LNCAP (cell line): Measurements from ENCODE around the gene MEPCE.
A peak's percentile ranks its signal among the peaks of the same experiment; 100 is the strongest.

ENCODE experiments used
- TF ChIP-seq, protein P1 (sequence below): fragments of 450-650 bp; IDR thresholded peaks from 2 replicates; pipeline ENCODE4 v1.5.1; 2017; ENCODE audit warnings: mild to moderate bottlenecking

MEPCE gene

DNA sequence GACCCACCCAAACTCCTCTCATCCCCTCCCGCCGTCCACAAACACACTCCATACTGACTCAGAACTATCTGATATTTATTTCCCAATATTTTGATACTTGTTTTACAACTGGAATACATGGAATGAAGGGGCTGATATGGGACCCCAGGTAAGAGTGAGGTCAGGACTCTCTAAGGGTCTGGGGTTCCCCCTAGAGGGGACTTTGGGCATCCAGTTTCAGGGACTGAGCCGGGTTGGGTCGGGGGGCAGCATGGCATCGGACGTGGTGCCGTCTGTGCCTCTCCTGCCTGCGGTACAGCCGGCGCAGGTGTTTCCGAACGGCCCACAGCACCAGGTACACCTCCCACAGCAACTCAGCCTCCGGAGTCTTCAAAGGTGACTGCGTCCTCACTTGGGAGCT is 26.9 kb downstream of the MEPCE start:
- TF ChIP-seq, protein P1, sequence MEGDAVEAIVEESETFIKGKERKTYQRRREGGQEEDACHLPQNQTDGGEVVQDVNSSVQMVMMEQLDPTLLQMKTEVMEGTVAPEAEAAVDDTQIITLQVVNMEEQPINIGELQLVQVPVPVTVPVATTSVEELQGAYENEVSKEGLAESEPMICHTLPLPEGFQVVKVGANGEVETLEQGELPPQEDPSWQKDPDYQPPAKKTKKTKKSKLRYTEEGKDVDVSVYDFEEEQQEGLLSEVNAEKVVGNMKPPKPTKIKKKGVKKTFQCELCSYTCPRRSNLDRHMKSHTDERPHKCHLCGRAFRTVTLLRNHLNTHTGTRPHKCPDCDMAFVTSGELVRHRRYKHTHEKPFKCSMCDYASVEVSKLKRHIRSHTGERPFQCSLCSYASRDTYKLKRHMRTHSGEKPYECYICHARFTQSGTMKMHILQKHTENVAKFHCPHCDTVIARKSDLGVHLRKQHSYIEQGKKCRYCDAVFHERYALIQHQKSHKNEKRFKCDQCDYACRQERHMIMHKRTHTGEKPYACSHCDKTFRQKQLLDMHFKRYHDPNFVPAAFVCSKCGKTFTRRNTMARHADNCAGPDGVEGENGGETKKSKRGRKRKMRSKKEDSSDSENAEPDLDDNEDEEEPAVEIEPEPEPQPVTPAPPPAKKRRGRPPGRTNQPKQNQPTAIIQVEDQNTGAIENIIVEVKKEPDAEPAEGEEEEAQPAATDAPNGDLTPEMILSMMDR, result no peak

DNA sequence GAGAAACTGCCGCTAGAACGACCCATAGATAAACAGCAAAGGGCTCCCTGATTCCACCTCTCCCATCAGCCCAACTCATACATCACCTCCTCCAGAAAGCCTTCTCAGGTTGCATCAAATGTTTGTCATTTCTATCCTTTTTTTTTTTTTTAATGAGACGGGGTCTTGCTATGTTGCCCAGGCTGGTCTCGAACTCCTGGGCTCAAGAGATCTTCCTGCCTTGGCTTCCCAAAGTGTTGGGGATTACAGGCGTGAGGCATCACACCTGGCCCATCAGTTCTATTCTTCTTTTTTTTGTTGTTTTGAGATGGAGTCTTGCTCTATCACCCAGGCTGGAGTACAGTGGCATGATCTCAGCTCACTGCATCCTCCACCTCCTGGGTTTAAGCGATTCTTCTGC is 27.4 kb downstream of the MEPCE start:
- TF ChIP-seq, protein P1, result no peak

DNA sequence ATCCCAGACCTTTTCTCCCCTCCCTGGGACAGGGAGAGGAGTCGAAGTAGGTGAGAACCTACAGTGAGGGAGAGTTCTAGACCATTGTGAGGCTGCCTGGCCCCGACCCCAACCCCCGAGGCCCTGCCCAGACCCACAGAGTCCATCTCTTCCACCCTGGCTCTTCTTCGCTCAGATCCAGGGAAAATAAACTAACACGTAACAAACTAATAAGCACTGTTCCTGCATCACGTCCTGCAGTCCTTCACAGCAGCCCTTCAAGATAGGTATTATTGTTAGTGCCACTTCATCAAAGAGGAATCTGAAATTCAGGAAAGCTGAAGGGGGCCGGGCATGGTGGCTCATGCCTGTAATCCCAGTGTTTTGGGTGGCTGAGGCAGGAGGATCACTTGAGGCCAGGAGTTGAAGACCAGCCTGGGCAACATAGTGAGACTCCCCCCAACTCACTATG is 34.6 kb downstream of the MEPCE start, which contains the start of gene SPACDR:
Gene SPACDR (minus strand): TSS at position 51 of the 451 bp plus-strand sequence. CDS start 235 bp downstream, outside the sequence.
- TF ChIP-seq, protein P1, result no peak

DNA sequence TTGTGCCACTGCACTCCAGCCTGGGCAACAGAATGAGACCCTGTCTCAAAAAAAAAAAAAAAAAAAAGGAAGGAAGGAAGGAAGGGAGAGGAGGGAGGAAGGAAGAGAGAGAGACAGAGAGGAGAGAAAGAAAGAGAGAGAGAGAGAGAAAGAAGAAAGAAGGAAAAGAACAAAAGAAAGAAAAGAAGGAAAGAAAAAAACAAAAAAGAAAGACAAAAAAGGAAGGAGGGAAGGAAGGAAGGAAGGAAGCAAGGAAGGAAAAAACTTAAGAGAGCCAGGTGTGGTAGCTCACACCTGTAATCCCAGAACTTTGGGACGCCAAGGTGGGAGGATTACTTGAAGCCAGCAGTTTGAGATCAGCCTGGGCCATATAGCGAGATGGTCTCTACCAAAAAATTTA is 35.2 kb downstream of the MEPCE start:
- TF ChIP-seq, protein P1, result no peak

DNA sequence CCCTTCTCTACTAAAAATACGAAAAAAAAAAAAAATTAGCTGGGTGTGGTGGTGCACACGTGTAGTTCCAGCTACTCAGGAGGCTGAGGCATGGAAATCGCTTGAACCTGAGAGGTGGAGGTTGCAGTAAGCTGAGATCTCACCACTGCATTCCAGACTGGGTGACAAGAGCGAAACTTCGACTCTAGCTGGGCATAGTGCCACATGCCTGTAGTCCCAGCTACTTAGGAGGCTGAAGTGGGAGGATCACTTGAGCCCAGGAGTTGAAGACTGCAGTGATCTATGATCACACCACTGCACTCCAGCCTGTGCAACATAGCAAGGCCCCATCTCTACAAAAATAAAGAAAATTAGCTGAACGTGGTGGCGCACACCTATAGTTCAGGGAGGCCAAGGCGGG is 35.7 kb downstream of the MEPCE start:
- TF ChIP-seq, protein P1, result no peak

DNA sequence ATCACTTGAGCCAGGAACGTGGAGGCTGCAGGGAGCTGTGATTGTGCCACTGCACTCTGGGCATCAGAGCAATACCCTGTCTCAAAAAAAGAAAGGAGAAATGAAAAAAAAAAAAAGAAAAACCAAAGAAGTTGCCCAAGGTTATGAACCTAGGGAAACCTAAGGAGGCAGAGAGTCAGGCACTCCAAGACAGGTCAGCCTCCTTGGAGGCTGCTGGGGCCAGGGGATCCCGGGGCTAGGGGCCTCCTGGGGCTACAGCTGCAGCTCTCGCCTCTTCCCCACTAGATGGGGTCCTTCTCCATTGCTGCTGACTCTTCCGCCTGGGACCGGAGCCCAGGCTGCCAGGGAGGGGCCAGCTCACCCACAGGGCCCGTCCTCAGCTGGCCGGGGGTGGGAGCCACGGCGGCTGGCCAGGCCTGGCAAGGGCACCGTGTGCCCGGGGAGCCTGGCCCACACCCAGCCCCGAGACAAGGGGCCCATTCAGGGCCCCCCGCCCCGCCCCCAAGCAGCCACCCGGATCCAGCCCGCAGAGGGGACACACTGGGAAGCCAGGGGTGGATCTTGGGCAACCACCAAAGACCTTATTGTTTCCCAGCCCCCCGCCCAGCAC is 36.2 kb downstream of the MEPCE start:
- TF ChIP-seq, protein P1, result peak; percentile 56

DNA sequence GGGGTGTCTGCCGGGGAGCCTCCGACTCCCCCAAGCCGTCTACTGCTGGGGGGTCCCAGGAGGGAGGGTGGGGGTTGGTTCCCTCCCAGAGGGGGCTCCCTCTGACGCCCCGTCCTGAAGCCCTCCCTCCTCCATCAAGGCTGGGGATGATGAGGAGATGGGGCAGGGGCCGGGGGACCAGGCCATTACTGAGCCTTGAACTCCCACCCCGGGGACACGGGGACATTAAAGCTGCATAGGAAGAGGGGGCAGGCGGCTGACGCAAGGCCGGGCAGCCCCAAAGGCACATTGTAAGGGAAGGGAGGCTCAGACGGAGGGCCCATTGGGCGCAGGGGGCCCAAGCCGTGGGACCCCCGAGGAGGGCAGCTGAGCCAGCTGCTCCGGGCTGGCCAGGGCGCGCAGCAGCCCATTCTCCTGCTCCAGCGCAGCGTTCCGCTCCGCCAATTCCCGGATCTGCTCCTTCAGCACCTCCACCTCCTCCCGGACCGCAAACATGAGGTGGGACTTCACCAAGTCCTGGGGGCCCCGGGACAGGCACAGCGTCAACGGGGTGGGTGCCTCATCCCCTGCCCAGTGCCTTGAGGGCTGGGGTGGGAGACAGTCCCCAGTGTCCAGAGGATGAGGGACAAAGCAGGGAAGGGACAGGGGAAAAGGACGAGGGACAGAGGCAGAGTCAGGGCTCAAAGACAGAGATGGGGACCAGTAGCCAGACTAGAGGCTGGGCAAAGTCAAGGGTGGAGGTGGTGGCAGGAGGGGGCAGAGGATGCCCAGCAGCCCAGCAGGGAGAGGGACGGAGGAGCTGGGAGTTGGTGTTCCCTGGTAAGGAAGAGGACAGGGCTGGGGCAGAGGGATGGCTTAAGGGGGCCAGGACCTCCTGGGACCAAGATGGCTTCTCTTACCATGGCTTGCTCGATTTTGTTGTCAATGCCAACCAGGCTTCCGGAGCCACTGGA is 37.3 kb downstream of the MEPCE start:
- TF ChIP-seq, protein P1, result no peak
